Pulmonary artery endothelial cell (primary cell): Measurements from ENCODE around the gene ZNF266. TPM values are rescaled to one million over a fixed set of nuclear protein-coding genes. Genes with fewer than 3 reads are reported as not detected.

Experiments used
- DNase-seq: peaks from one replicate; pipeline ENCODE4 v3.0.0-alpha.2; 2011; ENCODE audit warnings: low read depth, low spot score
- total RNA-seq: library from RNA; depleted of rRNA; stranded (reverse); fragments of >200 nt; gene quantifications from 2 replicates; pipeline ENCODE4 v1.2.3, GENCODE V29; 2014

The ZNF266 gene
- 10.5 and 11.3 TPM in 2 replicates for total RNA-seq

DNA sequence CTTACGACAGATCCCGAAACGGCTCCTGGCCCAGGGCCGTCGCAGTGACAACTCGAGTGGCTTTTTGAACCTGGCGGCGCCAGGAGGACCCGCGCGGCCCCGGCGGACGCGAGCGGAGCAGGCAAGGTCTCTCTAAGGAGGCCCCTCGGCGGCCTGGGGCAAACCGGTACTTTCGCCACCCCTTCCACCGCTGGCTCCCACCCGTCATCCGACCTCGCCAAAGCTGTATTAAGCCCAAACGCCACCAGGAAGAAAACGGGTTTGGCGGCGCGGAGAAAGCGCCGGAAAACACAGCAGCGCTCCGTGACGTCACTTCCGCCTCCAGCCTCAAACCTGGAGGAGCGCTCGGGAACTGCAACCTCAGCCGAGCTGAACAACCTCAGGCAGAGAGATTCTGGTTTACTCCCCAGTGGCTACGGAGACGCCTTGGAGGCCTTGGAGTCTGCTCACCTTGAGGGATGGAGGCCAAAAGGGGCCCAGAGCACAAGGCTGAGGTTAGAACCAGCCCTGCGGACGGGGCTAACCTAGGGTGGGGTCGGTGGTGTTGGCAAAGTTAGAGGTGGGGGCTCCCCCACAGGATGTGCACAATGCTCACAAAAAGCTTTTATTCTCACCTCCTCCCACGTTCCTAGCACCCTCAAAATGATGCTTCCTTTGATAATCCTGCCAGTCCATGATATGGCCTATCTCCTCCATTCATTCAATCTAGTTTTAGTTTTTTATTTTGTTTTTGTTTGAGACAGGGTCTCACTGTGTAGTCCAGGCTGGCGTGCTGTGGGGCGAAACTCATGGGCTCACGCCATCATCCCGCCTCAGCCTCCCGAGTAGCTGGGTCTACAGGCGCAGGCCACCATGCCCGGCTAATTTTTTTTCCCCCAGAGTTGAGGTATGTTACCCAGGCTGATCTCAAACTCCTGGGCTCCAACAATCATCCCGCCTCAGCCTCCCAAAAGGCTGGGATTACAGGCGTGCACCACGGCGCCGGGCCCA is at the start of gene ZNF266:
Gene ZNF266 (minus strand): TSS at position 295 of the 990 bp plus-strand sequence. CDS start 15,484 bp downstream, outside the sequence.
- peak; percentile 74 for DNase-seq

DNA sequence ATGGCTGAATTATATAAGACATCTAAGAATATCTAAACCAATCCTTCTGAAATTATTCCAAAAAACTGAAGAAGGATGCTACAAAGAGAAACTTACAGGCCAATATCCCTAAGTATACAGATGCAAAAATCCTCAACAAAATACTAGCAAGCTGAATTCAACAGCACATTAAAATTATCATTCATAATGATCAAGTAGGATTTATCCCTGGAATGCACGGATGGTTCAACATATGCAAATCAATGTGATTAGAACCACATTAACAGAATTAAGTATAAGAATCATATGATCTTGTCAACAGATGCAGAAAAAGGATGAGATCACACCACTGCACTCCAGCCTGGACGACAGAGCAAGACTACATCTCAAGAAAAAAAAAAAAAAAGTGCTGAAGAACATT is 49.8 kb upstream of the ZNF266 start:
- DNase-seq, result no peak

DNA sequence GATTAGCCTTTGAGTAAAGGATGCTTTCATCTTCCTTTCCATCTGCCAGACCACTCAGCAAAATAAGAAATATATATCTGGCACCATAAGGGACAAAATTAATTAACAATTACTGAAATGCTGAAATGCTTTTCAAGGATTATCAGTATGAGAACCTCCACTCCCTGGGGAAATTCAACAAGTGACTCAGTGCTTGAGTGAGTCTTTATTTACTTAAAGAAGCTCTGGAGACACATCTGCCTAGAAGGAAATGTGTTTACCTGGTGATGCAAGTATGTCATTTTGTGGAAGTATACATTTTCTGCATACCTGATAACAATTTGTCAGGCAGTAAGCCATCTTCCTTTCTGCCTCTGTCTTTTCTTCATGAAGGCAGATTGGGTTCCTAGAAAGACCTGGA is 39.6 kb upstream of the ZNF266 start:
- DNase-seq, result no peak

DNA sequence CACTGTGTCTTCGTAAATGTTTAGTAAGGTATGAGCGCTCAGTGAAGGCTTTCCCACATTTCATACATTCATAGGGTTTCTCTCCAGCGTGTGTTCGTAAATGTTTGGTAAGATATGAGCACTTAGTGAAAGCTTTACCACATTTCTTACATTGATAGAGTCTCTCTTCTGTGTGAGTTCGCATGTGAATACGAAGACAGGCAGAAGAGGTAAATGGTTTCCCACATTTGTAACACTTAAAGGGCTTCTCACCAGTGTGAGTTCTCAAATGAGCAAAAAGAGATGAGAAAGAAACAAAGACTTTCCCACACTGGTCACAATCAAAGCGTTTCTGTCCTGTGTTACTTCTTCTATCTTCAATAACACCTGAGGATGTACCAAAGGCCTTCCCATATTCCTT is 31.8 kb upstream of the ZNF266 start:
- no peak for DNase-seq

DNA sequence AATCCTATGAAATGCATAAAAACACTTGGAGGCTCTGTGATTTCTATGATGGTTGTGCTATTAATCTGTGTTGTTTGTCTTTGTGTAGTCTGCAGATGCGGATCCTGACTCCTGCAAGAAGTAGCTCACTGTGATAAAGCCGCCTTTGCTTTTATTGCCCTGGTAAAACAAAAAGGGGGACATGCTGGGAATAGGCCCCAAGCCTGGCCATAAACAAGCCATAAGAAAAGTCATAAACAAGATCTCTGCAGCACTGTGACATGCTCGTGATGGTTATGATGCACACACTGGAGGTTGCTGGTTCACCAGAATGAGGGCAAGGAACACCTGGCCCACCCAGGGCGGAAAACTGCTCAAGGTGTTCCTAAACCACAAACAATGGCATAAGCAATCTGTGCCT is 26.6 kb upstream of the ZNF266 start:
- no peak for DNase-seq

DNA sequence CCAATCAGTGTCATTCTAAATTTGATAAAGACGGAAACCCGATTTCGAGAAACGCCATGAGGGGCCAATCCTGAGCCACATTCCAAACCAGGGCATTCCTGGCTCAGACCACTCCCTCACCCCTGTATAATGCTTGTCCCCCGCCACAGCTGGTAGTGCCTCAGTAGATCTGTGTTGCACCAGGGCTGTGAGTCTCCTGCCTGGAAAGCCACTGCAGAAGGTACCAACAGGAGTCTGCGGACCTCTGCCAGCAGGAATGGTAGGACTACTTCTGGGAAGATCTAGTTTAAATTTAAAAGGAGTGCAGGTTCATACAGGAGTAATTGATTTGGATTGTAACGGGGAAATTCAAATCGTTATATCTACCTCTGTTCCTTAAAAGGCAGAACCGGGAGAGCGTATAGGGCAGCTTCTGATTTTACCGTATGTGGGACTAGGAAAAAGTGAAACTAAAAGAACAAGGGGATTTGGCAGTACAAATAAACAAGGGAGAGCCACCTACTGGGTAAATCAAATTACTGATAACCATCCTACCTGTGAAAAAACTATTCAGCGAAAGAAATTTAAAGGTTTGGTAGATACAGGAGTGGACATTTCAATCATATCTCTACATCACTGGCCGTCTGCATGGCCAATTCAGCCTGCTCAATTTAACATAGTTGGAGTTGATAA is 20.8 kb upstream of the ZNF266 start:
- DNase-seq, result no peak

DNA sequence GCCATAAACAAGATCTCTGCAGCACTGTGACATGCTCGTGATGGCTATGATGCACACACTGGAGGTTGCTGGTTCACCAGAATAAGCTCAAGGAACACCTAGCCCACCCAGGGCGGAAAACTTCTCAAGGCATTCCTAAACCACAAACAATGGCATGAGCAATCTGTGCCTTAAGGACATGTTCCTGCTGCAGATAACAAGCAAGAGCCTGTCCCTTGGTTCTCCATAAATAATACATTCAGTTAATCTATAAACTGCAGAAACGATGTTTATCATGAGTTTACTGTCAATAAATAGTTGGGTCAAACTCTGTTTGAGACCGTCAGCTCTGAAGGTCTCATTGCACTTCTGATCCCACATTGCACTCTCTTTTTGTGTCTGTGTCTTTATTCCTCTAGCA is 18.6 kb upstream of the ZNF266 start:
- no peak for DNase-seq

DNA sequence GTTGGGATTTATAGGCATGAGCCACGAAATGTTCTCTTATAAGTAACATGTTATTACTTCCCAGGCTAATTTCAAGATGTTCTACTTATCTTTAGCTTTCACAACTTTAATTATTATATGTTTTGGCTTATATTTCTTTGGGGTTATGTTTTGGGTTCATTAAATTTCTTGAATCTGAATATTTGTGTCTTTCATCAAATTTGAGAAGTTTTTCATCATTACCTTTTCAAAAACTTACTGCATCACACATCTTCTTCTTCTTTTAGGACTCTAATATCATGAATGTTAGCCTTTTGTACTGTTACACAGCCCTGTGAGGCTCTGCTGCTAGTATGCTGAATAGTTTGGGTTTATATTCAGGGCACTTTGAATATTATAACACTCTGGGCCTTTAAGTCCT is 9.7 kb upstream of the ZNF266 start:
- no peak for DNase-seq

DNA sequence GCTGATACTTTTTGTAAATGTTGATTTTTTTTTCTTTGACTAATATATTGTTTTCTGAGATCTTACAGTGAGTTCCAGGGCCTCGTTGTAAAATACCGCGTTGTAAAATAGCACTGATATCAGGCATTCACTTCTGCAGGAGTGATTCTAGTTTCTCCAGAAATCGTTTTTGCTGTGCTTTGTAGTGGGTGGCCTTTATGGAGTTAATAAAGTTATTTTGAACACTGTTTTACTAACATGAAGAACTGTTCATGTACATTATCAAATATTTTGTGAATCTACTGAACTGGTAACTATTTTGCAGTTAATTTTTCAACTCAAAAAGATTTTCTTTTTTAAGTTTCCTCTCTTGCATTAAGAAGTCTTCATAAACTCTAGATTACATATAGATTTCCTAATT is 985 bp upstream of the ZNF266 start:
- no peak for DNase-seq

DNA sequence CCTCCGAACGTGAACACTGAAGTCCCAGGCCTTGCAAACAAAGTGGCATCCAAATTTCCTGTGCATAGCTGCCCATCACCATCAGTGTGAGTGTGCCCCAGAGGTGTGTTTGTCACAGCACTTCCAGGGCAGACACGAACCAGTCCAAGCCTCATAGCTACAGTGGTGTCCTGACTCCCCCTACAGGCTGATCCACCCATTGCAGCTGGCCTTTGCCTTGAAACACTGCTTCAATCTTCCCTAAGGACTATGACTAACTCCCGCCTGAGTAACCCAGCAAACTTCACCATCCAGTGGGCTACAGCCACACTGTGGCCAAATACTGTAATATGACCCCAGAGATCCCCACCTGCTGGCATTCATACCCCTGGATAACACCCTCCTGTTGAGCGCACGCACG is 3.9 kb downstream of the ZNF266 start:
- no peak for DNase-seq

DNA sequence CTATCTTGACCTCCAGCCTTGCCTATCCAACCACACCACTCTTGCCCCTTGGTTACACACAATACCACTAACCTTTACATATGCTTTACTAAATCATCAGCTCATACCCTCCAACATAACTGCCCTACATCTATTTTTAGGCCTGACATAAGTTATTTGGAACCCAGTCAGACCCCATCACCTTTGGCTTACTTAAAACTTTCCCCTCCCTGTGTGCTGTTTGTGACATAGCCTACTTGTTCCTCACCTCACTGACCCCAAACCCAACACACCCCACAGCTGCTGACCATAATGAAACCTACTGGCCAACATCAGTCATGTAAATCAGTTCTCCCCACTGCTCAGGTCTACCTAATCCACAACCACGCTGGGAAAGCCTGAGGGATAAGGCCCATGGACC is 4.9 kb downstream of the ZNF266 start:
- no peak for DNase-seq

DNA sequence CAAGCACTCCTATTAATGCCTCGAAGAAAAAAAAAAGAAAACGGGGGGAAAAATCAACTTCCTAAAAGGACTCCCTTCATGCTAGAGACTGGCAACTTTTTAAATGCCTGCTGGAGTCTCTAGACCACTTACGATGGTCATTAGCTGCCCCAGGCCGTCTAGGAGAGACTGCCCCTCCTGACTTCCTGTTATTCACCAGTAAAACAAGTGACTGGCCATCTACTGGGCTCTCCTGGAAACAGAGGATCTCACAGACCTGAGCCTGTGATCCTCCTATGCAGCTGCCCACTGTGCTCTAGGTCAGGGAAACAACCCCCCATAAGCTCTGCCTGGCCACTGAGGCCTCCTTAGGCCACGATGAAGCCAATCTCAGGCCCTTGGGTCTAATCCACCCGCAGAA is 7.4 kb downstream of the ZNF266 start:
- no peak for DNase-seq

DNA sequence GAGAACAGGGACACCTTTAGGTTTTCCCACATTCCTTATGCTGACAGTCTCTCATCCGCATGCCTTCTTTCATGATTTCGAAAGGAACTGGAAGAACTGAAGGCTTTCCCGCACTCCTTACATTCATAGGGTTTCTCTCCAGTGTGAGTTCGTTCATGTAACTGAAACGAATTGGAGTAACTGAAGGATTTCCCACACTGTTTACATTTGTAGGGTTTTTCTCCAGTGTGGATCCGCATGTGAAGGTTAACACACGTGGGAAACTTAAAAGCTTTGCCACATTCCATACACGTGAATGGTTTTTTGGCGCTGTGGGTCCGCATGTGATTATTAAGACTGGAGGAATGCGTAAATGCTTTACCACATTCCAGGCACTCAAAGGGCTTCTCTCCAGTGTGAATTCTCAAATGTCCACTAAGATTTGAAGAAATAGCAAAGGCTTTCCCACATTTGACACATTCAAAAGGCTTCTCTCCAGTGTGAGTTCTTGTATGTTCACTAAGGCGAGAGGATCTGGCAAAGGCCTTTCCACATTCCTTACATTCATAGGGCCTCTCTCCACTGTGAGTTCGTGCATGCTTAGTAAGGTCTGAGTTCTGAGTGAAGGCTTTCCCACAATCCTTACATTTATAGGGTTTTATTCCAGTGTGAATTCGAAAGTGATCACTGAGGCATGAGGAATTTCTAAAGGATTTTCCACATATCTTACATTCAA is 22.0 kb downstream of the ZNF266 start:
- DNase-seq, result no peak

DNA sequence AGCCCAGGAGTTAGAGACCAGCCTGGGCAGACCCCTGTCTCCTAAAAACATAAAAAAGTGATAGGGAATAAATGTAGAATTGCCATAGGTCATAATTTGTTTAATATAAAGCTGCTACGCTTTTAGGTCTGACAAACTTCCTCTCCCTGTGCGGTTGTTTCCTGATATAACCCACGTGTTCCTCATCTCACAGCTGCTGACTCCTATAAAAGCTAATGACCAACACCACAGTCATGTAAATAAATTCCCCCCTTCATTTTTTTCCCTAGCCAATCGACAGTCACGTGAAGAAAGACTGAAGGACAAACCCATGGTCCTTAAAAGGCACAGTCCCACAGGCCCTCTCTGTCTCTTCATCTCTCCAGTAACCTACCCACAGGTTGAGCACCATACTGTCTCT is 27.5 kb downstream of the ZNF266 start:
- no peak for DNase-seq

DNA sequence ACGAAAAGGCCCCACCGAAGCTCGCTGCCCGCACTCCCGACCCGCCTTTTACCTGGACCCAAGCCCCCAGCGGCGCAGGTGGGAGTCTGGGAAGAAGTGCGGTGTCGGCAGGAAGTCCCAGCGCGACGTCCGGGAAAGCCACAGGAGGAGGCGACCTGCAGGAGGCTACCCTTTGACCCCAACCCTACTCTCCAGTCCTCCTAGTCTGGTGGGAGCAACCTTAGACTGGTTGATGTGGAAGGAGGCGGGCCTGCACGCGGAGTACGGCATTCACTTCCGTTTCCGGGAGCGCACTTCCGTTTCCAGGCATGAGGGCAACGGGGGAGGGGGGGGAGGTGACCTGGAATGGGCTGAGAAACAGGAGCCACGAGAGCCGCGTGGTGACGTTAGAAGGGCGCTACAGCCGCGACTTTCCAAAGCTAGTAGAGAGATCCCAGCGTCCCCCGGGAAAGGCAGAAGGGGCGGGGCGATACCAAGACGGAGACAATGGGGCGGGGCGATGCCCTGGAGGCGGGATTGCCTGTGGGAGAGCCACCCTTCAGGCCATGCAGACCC is 28.5 kb downstream of the ZNF266 start:
- no peak for DNase-seq

DNA sequence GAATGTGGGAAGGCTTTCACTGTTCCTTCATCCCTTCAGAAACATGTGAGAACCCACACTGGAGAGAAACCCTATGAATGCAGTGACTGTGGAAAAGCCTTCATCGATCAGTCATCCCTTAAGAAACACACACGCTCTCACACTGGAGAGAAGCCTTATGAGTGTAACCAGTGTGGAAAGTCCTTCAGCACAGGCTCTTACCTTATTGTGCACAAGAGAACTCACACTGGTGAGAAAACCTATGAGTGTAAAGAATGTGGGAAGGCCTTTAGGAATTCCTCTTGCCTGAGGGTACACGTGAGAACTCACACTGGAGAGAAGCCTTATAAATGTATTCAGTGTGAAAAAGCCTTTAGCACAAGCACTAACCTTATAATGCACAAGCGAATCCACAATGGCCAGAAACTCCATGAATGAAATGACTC is 54.0 kb downstream of the ZNF266 start:
- no peak for DNase-seq

DNA sequence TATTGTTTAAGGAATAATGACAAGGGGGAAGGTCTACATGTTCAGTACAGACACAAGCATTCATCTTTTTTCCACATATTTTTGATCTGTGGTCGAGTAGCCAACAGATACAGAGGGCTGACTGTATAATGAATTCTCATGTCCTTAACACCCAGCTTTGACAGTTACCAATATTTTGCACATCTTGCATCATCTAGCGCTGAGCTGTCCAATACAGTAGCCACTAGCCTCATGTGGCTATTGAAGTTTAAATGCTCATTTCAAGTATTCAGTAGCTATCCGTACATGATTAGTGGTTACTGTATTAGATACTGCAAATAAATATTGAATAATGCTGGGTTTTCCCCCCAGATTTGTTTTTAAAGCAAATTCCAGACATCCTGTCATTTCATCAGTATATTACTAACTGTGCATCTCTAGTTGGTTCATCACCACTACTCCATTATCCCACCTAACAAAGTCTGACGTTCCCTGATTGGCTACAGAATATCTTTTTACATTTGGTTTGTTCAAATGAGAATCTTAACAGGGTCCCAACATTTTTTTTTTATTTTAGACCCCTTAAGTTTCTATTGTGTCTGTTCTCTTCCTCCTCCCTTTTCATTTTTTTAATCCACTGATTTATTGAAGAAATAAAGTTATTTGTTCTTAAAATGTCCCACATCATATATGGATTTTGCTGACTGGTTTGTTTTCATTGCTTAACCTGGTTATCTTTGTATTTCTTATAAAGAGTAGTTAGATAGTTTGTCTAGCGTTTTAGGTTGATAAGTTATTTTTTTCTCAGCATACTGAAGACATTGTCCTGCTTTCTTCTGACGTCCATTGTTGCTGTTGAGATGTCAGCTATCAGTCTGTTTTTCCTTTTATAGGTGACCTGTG is 64.4 kb downstream of the ZNF266 start:
- DNase-seq, result no peak

DNA sequence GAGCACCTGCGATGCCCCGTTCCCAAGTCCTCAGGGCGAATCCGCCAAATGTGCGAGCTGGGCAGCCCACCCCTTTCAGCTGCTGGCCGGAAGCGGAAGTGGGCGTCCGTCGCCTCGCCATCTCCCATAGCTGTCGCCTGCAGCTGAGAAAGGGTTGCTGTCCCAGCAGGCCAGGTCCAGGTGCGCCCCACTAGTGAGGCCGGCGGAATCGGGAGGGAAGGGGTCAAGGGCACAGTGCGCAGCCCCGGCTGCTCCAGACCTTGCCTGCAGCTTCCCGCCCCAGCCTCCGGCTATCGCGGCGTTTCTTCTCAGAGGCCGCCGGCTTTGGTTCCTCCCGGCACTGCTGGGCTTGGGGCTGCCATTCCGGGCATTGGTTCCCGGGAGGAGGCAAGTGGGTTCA is 72.5 kb downstream of the ZNF266 start, which contains the start of gene ZNF177:
Gene ZNF177 (plus strand): TSS at position 109 of the 400 bp plus-strand sequence. CDS start 15,299 bp downstream, outside the sequence.
- DNase-seq, result no peak
